Measurements from ENCODE around the gene P3H2.
"Not testable (repeated sequence)": the region's sequence is repeated elsewhere in the genome, so short reads cannot be mapped to it uniquely, and the experiment has no call there.

P3H2 gene

GRCh38 chr3:190120269-190121060, at the start of gene P3H2:
Gene P3H2 (minus strand): TSS chr3:190120897. CDS start chr3:190120731, 166 bp downstream.
- DNase-seq (ENCODE audit: low spot score), result peak; percentile 92

- no peak for DNase-seq (ENCODE audit: low spot score)
These were observed 49.2 kb upstream of the P3H2 start for GRCh38 chr3:190169877-190170276.

GRCh38 chr3:190169243-190169642, 48.5 kb upstream of the P3H2 start:
- DNase-seq (ENCODE audit: low spot score), result no peak

GRCh38 chr3:190167936-190168680, 47.4 kb upstream of the P3H2 start:
- DNase-seq (ENCODE audit: low spot score), result no peak

GRCh38 chr3:190166948-190167347, 46.3 kb upstream of the P3H2 start:
- DNase-seq (ENCODE audit: low spot score), result no peak

GRCh38 chr3:190165253-190165652, 44.6 kb upstream of the P3H2 start:
- DNase-seq (ENCODE audit: low spot score), result no peak

- DNase-seq (ENCODE audit: low spot score), result not testable (repeated sequence)
These were observed 41.3 kb upstream of the P3H2 start for GRCh38 chr3:190162013-190162412.

GRCh38 chr3:190159902-190160435, 39.3 kb upstream of the P3H2 start:
- DNase-seq (ENCODE audit: low spot score), result no peak

GRCh38 chr3:190158261-190158660, 37.6 kb upstream of the P3H2 start:
- no peak for DNase-seq (ENCODE audit: low spot score)

- no peak for DNase-seq (ENCODE audit: low spot score)
These were observed 35.1 kb upstream of the P3H2 start for GRCh38 chr3:190155752-190156151.

- no peak for DNase-seq (ENCODE audit: low spot score)
These were observed 30.0 kb upstream of the P3H2 start for GRCh38 chr3:190150681-190151080.

GRCh38 chr3:190149830-190150619, 29.3 kb upstream of the P3H2 start:
- DNase-seq (ENCODE audit: low spot score), result not testable (repeated sequence)

- DNase-seq (ENCODE audit: low spot score), result not testable (repeated sequence)
These were observed 24.1 kb upstream of the P3H2 start for GRCh38 chr3:190144793-190145192.

- DNase-seq (ENCODE audit: low spot score), result no peak
These were observed 21.3 kb upstream of the P3H2 start for GRCh38 chr3:190142041-190142440.

GRCh38 chr3:190139365-190139764, 18.7 kb upstream of the P3H2 start:
- DNase-seq (ENCODE audit: low spot score), result no peak

GRCh38 chr3:190132371-190132770, 11.7 kb upstream of the P3H2 start:
- DNase-seq (ENCODE audit: low spot score), result no peak

- DNase-seq (ENCODE audit: low spot score), result no peak
These were observed 10.6 kb upstream of the P3H2 start for GRCh38 chr3:190131329-190131728.

- no peak for DNase-seq (ENCODE audit: low spot score)
These were observed 10.0 kb upstream of the P3H2 start for GRCh38 chr3:190130696-190131095.

GRCh38 chr3:190130037-190130436, 9.3 kb upstream of the P3H2 start:
- DNase-seq (ENCODE audit: low spot score), result no peak

- no peak for DNase-seq (ENCODE audit: low spot score)
These were observed 7.1 kb upstream of the P3H2 start for GRCh38 chr3:190127797-190128196.

GRCh38 chr3:190127195-190127594, 6.5 kb upstream of the P3H2 start:
- no peak for DNase-seq (ENCODE audit: low spot score)

GRCh38 chr3:190125436-190126068, 4.9 kb upstream of the P3H2 start:
- no peak for DNase-seq (ENCODE audit: low spot score)

Measured in D341Med (cell line).